ENCODE measurements around the gene GATAD2A. TPM values are rescaled to one million over a fixed set of nuclear protein-coding genes. Genes with fewer than 3 reads are reported as not detected.

Gene GATAD2A
- total and polyA plus RNA-seq, 9 of the 15 experiments (the other 6 are each of a cell fraction or from before 2014, with no cell fraction given), result 2.4 to 226 (median 44.2) TPM

DNA sequence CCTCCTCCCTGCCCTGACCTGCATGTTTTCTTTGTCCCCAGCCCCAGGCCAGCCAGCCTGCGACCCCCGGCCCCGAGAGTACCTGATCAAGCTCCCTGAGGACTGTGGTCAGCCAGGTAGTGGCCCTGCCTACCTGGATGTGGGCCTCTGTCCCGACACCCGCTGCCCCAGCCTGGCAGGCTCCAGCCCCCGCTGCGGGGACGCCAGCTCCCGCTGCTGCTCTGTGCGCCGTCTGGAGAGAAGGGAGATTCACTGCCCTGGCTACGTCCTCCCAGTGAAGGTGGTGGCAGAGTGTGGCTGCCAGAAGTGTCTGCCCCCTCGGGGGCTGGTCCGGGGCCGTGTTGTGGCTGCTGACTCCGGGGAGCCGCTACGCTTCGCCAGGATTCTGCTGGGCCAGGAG lies 138.2 kb downstream of the GATAD2A start (continued):
- TF ChIP-seq ZNF318 (IDR thresholded peaks at IDR 0.05; ENCODE audit: borderline replicate concordance in 1 of 2, low read depth in 1 of 2) (no peak), MTF1 (CRISPR knock-in tag; IDR thresholded peaks at IDR 0.05; ENCODE audit: borderline replicate concordance) (no peak), DMBX1 (CRISPR knock-in tag; IDR thresholded peaks at IDR 0.05; ENCODE audit: borderline replicate concordance) (no peak), MTA1 (IDR thresholded peaks at IDR 0.05; ENCODE audit: borderline replicate concordance) (no peak), ZNF23 (CRISPR knock-in tag; IDR thresholded peaks at IDR 0.05) (no peak), NRF1 (conservative IDR thresholded peaks at IDR 0.05 in 1 of 2, IDR thresholded peaks at IDR 0.05 in 1 of 2) (no peak), U2AF1 (optimal IDR thresholded peaks at IDR 0.05; ENCODE audit: low read depth, low read length) (no peak), MAFK (IDR thresholded peaks at IDR 0.05; ENCODE audit: low read length) (no peak), RREB1 (CRISPR knock-in tag; IDR thresholded peaks at IDR 0.05) (no peak), CCAR2 (IDR thresholded peaks at IDR 0.05; ENCODE audit: low read depth, low read length) (no peak)
